Gastroesophageal sphincter (tissue), 3 donors: ENCODE data around the gene RNF114.

Experiments used
- CTCF ChIP-seq, 4 experiments: fragments of 200-600 bp in 2 of 4; fragments of 450-650 bp in 2 of 4; sonication (generic) in 1 of 4; IDR thresholded peaks; one replicate each; pipeline ENCODE4 v1.5.1; 2017 to 2019; ENCODE audit warnings: antibody characterized with exemption in 4 of 4, mild to moderate bottlenecking in 2 of 4, moderate library complexity in 2 of 4
- POLR2A ChIP-seq, 2 donors: fragments of 450-650 bp; IDR thresholded peaks; one replicate each; pipeline ENCODE4 v1.6.1; 2017; ENCODE audit warnings: antibody characterized with exemption in 2 of 2, mild to moderate bottlenecking in 2 of 2, moderate library complexity in 1 of 2
- POLR2AphosphoS5 ChIP-seq: sonication (generic); formaldehyde crosslinking; IDR thresholded peaks from one replicate; pipeline ENCODE4 v1.6.1; 2017; ENCODE audit warnings: antibody characterized with exemption

- TF ChIP-seq CTCF (IDR thresholded peaks at IDR 0.05) (no peak), POLR2A (IDR thresholded peaks at IDR 0.05) (no peak), POLR2AphosphoS5 (no peak)
These were observed 25.2 kb downstream of the RNF114 start for GRCh38 chr20:49961413-49961812.
